ENCODE results near the gene CSK.
A peak's percentile ranks its signal among the peaks of the same experiment; 100 is the strongest.

Gene CSK

DNA sequence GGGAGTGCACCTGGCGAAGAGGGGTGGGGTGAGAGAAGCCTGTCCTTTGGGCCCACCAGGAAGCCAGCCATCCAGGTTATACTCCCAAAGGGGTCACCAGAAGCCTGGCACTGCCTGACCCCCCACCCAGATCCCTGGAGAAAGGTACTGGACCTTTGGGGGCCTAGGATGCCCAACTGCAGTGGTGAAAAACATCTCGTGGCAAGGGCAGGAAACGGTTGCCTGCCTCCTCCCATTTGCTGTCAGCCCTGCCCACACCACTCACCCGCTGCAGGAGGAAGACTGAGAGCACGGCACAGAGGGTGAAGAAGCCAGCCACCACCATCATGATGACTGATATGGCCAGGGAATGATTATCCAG lies 63.3 kb downstream of the CSK start:
- ATAC-seq, result peak; percentile 36 to 48

DNA sequence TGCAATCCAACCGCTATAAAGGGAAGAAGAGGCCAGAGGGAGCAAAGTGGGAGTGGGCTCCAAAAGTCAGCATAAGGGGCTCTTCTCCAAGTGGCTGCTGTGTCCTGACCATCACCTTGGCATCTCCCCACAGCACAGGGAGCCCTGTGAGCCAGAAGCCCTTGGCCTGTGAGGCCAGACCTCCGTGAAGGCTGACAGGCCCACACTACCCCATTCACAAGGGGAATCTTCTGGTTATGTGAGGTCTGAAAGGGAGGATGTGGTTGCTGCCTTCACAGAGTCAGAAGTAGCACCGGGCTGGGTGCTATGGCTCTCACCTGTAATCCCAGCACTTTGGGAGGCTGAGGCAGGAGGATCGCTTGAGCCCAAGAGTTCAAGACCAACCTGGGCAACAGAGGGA lies 63.7 kb downstream of the CSK start:
- ATAC-seq, result no peak

DNA sequence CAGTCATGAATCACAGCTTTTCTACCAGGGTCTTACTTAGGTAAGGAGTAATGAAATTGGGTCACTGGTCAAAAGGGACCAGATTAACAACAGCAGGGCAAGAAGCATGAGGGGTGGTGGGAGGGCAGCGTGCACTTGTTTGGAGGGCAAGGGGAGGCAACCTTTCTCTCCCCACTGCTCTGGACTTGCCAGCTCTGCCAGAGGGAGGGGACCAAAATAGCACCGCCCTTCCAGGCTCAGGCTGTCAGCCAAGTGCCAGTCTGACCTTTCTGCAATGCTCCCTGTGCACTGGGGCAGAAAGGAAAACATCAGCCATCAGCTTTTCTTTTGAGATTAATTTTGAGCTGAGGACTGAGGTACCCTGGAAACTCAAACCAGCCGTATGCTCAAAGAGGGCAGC lies 65.6 kb downstream of the CSK start:
- no peak for ATAC-seq

GRCh38 chr15:74850393-74850792 lies 68.5 kb downstream of the CSK start:
- ATAC-seq, result no peak

DNA sequence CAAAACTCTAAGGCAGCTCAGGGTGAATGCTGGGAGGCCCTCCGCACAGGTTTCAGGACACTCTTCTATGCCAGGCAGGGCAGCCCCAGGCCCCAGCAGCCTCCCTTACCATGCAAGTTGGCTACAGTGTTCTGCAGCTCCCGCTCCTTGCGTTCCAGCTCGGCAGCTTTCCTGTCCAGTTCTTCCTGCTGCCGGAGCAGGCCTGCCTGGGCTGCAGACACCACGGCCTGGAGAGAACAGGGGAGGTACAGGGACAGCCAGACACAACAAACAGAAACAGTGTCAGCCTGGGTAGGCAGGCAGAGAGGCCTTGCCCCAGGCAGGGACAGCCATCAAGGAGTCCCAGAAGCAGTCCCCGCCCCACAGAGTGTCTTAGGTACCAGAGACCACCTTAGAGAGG lies 70.1 kb downstream of the CSK start:
- ATAC-seq, result no peak

Data from activated CD4-positive, CD25-positive, alpha-beta regulatory T cell treated with anti-CD3 and anti-CD28 coated beads, Interleukin-2, amount 50 U/mL, for 24 hours (primary cell).